ENCODE measurements around the gene PPARGC1A.

DNA sequence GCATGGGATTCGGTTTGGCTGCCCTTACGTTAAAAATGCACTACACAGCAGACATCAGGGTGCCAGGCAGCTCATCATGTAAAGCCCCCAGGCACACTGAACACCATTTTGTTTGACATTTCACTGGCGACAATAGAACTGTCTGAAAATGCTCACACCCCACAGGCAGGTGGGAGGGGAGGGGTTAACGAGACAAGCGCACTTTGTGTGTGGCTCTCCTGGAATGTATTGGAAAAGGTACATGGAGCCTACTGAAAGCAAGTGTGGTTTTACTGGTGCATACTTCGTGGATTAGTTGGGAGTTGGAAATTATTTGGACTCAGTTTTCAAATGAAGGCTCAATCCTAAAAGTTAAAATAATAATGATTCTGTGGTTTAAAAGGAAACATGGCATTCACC is 31.6 kb upstream of the PPARGC1A start:
- no peak for TF ChIP-seq CTCF (IDR thresholded peaks at IDR 0.05)
- TF ChIP-seq TEAD4 (CRISPR knock-in tag; IDR thresholded peaks at IDR 0.05), result no peak
- TF ChIP-seq, protein P1, sequence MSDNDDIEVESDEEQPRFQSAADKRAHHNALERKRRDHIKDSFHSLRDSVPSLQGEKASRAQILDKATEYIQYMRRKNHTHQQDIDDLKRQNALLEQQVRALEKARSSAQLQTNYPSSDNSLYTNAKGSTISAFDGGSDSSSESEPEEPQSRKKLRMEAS (CRISPR knock-in tag; IDR thresholded peaks at IDR 0.05), result no peak
- no peak for TF ChIP-seq RELA (CRISPR knock-in tag; IDR thresholded peaks at IDR 0.05; ENCODE audit: borderline replicate concordance)
- TF ChIP-seq IRF2 (CRISPR knock-in tag; IDR thresholded peaks at IDR 0.05; ENCODE audit: borderline replicate concordance, low read depth), result no peak
- no peak for TF ChIP-seq SMAD3 (CRISPR knock-in tag; IDR thresholded peaks at IDR 0.05; ENCODE audit: borderline replicate concordance)
